Common myeloid progenitor, CD34-positive (primary cell): ENCODE results near the gene PRKN.

ENCODE experiments used
- CTCF ChIA-PET: fragments of 350-600 bp; sonication (Branson Sonifier 250); formaldehyde crosslinking; loops from one replicate; lab custom pipeline; 2021; ENCODE audit warnings: antibody characterized with exemption; lab: Charles Lee
- POLR2A ChIA-PET: fragments of 350-600 bp; sonication (Branson Sonifier 250); formaldehyde crosslinking; loops from one replicate; lab custom pipeline; 2021; ENCODE audit warnings: antibody characterized with exemption; lab: Charles Lee
- DNase-seq, 3 donors: peaks; one replicate each; pipeline versions ENCODE4 v3.0.0 to v3.0.0-alpha.2; 2013
- H3K27ac ChIP-seq, 2 experiments: 1 replicate in 1 of 2; 2 replicates in 1 of 2; pipeline ENCODE4 v1.7.0; 2013; ENCODE audit warnings: inconsistent platforms in 2 of 2, low read length in 2 of 2, mild to moderate bottlenecking in 2 of 2, low read depth in 1 of 2, moderate library complexity in 1 of 2; ENCODE audit not compliant: severe bottlenecking in 2 of 2, insufficient read depth in 1 of 2, poor library complexity in 1 of 2
- H3K27me3 ChIP-seq, 5 experiments: replicated peaks in 2 of 5; 1 replicate in 3 of 5; 2 replicates in 2 of 5; pipeline versions ENCODE4 v1.6.1 to v1.7.0; 2013; ENCODE audit warnings: low read length in 4 of 5, mild to moderate bottlenecking in 2 of 5, moderate library complexity in 2 of 5, inconsistent platforms in 1 of 5; ENCODE audit not compliant: insufficient read depth in 5 of 5, control insufficient read depth in 4 of 5
- H3K36me3 ChIP-seq, 4 experiments: 1 replicate in 2 of 4; 2 replicates in 2 of 4; pipeline versions ENCODE4 v1.6.1 to v1.7.0; 2013; ENCODE audit warnings: low read length in 3 of 4, control low read depth in 1 of 4, mild to moderate bottlenecking in 1 of 4; ENCODE audit not compliant: control insufficient read depth in 4 of 4, insufficient read depth in 4 of 4
- H3K4me1 ChIP-seq, 4 experiments: 1 replicate in 3 of 4; 2 replicates in 1 of 4; pipeline versions ENCODE4 v1.6.1 to v1.7.1; 2013; ENCODE audit warnings: low read length in 3 of 4, mild to moderate bottlenecking in 3 of 4, control low read depth in 1 of 4, inconsistent platforms in 1 of 4, moderate library complexity in 1 of 4; ENCODE audit not compliant: control insufficient read depth in 4 of 4, insufficient read depth in 4 of 4; ENCODE audit errors: control extremely low read depth in 1 of 4
- H3K4me3 ChIP-seq, 7 experiments: 1 replicate in 4 of 7; 2 replicates in 3 of 7; pipeline versions ENCODE4 v1.5.1 to v1.7.0; 2013; ENCODE audit warnings: mild to moderate bottlenecking in 7 of 7, low read length in 6 of 7, moderate library complexity in 6 of 7, inconsistent platforms in 2 of 7, low read depth in 2 of 7, control low read depth in 1 of 7; ENCODE audit not compliant: insufficient read depth in 4 of 7, control insufficient read depth in 1 of 7; ENCODE audit errors: extremely low read depth in 1 of 7
- H3K9me3 ChIP-seq, 5 experiments: 1 replicate in 4 of 5; 2 replicates in 1 of 5; pipeline versions ENCODE4 v1.6.1 to v1.7.1; 2013; ENCODE audit warnings: low read length in 4 of 5, mild to moderate bottlenecking in 2 of 5, inconsistent platforms in 1 of 5, low read depth in 1 of 5, moderate library complexity in 1 of 5; ENCODE audit not compliant: control insufficient read depth in 4 of 5, insufficient read depth in 2 of 5; ENCODE audit errors: control extremely low read depth in 1 of 5
- WGBS: methylation state at CpG from one replicate; pipeline ENCODE4 v1.1.5; 2013; ENCODE audit not compliant: insufficient coverage; 5-methylcytosine and 5-hydroxymethylcytosine counted together

Gene PRKN

DNA sequence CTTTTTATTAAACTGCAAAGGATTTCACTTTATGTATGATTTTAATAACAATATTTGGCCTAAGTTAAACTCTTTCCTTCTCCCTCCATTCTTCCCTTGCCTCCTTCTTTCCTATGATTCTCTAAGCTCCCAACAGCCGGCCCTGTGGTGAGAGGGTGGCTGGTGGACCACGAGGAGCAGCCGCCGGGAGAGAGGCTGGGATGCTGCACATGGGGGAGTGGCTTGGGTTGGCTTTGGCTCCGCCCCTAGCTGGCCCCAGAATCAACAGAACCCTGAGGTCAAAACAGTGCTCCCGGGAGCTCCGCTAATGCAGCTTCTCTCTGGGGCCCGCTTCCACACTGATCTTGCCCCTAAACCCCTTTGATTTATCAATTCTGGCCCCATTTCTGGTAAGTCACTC, 1063.9 kb downstream of the PRKN start:
- DNase-seq, result no peak
- CTCF ChIA-PET, result no interaction called here
- Histone ChIP-seq H3K27ac (no peak overlapping the region), H3K27me3 (no peaks in the 10 kb centered on the region), H3K9me3 (peaks cover 0 to 5% (median 2%) of the 10 kb centered on the region in 5 experiments), H3K4me1 (no peaks in the 10 kb centered on the region), H3K36me3 (no peaks in the 10 kb centered on the region), H3K4me3 (no peak overlapping the region)
- 90% methylated on average over 3 of the region's 8 CpGs for WGBS
- POLR2A ChIA-PET, result no interaction called here

DNA sequence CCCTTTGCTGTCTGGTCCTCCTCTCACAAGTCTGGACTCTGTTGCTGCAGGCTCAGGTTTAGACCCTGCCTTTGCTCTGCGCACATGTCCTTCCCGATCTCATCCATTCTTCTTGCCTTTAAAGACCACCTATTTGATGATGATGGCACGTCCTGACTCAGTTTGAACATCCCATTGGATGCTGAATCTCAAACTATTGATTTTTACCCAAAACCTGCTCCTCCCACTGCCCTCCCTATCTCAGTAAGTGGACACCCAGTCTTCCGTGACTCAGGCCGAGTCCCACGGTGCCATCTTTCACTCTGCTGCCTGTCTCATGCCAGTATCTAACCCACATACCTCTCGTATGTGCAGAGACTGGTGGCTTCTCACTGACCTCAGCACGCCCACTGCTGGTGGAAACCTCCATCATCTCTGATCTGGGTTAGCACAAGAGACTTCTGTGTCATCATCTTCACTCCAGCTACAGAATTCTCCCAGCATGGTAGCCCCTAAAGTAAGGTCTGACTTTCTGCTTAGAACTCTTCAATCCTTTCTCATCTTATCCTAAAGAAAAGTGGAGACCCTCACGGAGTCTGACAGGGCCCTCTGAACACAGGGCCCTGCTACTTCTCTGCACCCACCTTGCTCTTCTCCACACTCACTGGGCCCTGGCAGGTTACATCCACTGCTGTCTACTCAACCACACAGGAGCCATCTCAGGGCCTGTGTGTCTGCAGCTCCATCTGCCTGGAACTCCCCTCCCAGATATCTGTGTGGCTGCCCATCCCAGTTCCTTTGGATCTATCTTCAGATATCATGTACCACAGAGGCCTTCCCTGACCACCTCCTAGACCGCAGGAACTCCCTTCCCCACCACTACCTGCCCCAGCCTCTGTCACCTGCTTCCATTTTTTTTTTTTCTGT, 1066.6 kb downstream of the PRKN start:
- H3K27ac ChIP-seq, result no peak overlapping the region
- ChIA-PET POLR2A (no interaction called here), CTCF (no interaction called here)
- no peaks in the 10 kb centered on the region for H3K36me3 ChIP-seq
- H3K4me3 ChIP-seq, result no peak overlapping the region
- 98% methylated on average over 10 of the region's 10 CpGs for WGBS
- no peaks in the 10 kb centered on the region for H3K4me1 ChIP-seq
- H3K9me3 ChIP-seq, result peaks cover 0 to 5% (median 2%) of the 10 kb centered on the region in 5 experiments
- DNase-seq, result no peak
- no peaks in the 10 kb centered on the region for H3K27me3 ChIP-seq

DNA sequence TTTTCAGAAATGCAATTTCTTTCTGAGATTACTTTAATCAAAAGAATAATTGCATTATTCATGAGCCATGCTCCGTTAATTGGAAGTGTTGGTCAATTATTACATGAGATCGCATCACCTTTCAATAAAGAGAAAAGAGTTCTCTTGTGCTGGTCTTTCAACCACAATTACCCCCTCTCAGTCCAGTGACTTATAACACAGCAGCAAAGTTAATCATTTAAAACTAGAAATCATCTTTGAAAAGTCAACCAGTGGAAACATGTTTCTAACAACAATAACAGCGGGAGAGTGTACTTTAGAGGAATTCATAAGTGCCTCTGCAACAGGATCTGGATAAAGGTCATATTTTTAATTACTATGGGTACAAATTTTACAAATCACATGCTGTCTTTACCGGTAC, 1069.4 kb downstream of the PRKN start:
- H3K27me3 ChIP-seq, result no peaks in the 10 kb centered on the region
- POLR2A ChIA-PET, result no interaction called here
- DNase-seq, result no peak
- no peak overlapping the region for H3K4me3 ChIP-seq
- no peak overlapping the region for H3K27ac ChIP-seq
- no peaks in the 10 kb centered on the region for H3K4me1 ChIP-seq
- no CpG with 5 or more reads among the region's 4 CpGs for WGBS
- peaks cover 0 to 3% (median 0%) of the 10 kb centered on the region in 5 experiments for H3K9me3 ChIP-seq
- no peaks in the 10 kb centered on the region for H3K36me3 ChIP-seq
- CTCF ChIA-PET, result no interaction called here

DNA sequence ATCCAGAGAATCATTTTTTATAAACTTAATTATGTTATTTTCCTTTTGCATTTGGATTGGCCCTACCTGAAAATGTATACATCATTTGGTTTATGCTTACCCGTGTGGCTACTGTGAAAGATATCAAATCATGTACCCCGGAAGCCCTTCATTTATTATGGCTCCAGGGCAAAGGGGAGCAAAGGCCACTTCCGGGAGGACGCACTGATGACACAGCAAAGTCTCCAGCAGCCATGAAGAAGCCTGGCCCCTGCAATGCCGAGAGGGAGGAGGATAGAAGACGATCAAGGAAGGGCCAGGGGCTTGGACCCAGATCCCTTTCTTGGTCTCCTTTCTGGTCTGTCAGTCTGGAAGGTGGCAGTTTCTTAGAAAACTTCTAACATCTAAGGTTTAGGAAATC, 1073.4 kb downstream of the PRKN start:
- Histone ChIP-seq H3K4me1 (no peaks in the 10 kb centered on the region), H3K4me3 (no peak overlapping the region), H3K27ac (no peak overlapping the region), H3K27me3 (no peaks in the 10 kb centered on the region), H3K9me3 (peaks cover 0 to 6% (median 0%) of the 10 kb centered on the region in 5 experiments), H3K36me3 (no peaks in the 10 kb centered on the region)
- DNase-seq, result no peak
- POLR2A ChIA-PET, result no interaction called here
- 96% methylated on average over 6 of the region's 6 CpGs for WGBS
- CTCF ChIA-PET, result no interaction called here

DNA sequence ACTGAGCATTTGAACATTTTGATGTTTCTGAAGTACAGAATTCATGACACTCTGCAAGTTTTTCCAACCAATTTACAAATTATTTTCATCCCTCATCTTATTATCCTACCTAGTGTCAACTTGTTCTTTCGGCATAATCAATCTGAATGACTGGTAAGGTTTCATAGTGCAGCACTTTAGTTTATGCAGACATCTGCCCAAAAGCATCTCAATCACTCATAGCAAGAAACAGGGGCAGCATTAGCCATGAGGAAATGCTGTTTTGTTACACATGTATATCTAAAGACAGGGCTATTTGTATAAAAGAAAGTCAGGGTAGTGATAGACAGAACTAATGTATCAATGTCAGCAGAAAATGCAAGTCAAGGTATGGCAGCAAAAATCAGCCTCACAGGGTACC, 1075.6 kb downstream of the PRKN start:
- no peak overlapping the region for H3K4me3 ChIP-seq
- no peaks in the 10 kb centered on the region for H3K4me1 ChIP-seq
- no peak for DNase-seq
- H3K9me3 ChIP-seq, result peaks cover 0 to 6% (median 0%) of the 10 kb centered on the region in 5 experiments
- H3K27me3 ChIP-seq, result no peaks in the 10 kb centered on the region
- POLR2A ChIA-PET, result no interaction called here
- CTCF ChIA-PET, result no interaction called here
- H3K27ac ChIP-seq, result no peak overlapping the region
- no peaks in the 10 kb centered on the region for H3K36me3 ChIP-seq
- 100% methylated on average over 1 of the region's 1 CpG for WGBS

DNA sequence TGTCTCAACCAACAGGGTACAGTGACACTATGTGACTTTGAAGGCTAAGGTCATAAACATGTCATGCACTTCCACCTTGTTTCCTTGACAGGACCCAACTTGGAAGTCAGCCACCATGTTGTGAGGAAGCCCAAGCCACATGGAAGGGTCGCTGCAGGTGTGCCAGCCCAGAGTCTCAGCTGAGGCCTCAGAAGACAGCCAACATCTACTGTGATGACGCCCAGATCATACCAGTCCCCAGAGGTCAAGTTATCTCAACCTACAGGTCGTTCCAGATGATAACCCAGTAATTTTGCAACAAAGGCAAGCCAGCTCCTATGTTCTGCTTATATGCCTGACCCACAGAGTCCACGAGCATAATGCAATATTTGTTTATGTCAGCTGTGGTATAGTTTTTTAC, 1077.7 kb downstream of the PRKN start:
- H3K4me3 ChIP-seq, result no peak overlapping the region
- H3K27me3 ChIP-seq, result no peaks in the 10 kb centered on the region
- no peak overlapping the region for H3K27ac ChIP-seq
- ChIA-PET POLR2A (no interaction called here), CTCF (no interaction called here)
- H3K36me3 ChIP-seq, result no peaks in the 10 kb centered on the region
- WGBS, result 93% methylated on average over 4 of the region's 4 CpGs
- H3K9me3 ChIP-seq, result peaks cover 0 to 6% (median 0%) of the 10 kb centered on the region in 5 experiments
- DNase-seq, result no peak
- no peaks in the 10 kb centered on the region for H3K4me1 ChIP-seq

DNA sequence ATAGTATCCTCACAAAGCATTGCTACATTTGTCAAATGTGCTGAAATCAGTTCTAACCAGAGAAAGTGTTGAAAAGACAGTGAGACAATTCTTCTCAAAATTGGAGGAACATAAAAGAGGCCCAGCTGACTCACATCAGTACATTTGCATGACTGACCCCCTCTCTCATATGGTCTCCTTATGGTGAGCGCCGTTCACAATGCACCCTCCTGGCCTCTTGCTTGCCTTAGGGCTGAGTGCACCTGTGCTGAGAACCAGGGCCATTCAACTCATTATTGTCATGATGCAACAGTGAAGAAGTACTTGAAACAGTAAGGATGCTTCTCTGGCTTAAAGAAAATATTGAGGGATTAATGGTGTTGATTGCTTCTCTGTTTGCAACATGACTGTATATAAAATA, 1078.5 kb downstream of the PRKN start:
- no peak overlapping the region for H3K27ac ChIP-seq
- H3K36me3 ChIP-seq, result no peaks in the 10 kb centered on the region
- H3K4me1 ChIP-seq, result no peaks in the 10 kb centered on the region
- no peak for DNase-seq
- ChIA-PET POLR2A (no interaction called here), CTCF (no interaction called here)
- H3K27me3 ChIP-seq, result no peaks in the 10 kb centered on the region
- no peak overlapping the region for H3K4me3 ChIP-seq
- H3K9me3 ChIP-seq, result peaks cover 0 to 6% (median 0%) of the 10 kb centered on the region in 5 experiments
- no CpG with 5 or more reads among the region's 2 CpGs for WGBS
